ENCODE results near the gene NUP50. TPM values are rescaled to one million over a fixed set of nuclear protein-coding genes. Genes with fewer than 3 reads are reported as not detected.

NUP50 gene
- polyA plus RNA-seq, 1 donor (not counting 4 experiments of a cell fraction or from before 2014, with no cell fraction given), result 28.1 TPM

DNA sequence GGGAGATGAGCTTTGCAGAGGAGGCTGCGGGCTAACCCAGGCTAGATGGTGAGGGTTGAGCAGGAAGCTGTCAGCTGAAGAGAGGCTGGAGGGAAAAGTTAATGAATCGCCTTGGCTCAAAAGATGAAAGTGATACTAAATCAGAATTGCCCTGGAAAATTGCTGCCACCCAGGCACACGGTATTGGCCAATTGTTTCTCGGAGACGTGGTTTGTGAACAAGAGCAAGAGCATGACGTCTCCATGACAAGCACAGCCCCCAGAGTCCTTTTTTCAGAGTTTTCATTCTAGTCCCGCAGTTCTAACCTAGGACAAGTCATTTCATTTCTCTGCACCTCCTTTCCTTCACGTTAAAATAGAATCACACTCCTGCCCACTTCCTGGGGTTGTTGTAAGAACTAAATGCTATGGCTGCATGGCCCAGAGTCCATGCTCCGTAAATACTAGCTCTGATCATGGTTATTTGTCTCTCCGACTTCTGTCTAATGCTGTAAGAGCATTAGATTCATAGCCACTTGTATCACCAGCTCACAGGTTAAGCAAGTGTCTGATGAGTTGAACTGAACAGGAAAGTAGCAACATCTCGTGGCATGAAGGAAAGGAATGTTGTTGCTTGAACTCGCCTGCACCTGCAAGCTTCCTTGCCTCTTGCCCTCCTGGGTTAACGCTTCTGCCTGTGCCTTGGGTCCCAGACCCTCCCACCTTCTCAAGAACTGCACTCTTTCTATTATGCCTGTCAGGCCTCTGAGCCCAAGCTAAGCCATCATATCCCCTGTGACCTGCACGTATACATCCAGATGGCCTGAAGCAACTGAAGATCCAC lies 33.8 kb upstream of the NUP50 start:
- H2AFZ ChIP-seq (ENCODE audit: control insufficient read depth, low read length), result no peak overlapping the region
- TF ChIP-seq, protein P1, sequence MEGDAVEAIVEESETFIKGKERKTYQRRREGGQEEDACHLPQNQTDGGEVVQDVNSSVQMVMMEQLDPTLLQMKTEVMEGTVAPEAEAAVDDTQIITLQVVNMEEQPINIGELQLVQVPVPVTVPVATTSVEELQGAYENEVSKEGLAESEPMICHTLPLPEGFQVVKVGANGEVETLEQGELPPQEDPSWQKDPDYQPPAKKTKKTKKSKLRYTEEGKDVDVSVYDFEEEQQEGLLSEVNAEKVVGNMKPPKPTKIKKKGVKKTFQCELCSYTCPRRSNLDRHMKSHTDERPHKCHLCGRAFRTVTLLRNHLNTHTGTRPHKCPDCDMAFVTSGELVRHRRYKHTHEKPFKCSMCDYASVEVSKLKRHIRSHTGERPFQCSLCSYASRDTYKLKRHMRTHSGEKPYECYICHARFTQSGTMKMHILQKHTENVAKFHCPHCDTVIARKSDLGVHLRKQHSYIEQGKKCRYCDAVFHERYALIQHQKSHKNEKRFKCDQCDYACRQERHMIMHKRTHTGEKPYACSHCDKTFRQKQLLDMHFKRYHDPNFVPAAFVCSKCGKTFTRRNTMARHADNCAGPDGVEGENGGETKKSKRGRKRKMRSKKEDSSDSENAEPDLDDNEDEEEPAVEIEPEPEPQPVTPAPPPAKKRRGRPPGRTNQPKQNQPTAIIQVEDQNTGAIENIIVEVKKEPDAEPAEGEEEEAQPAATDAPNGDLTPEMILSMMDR (optimal IDR thresholded peaks at IDR 0.05 in 1 of 3, IDR thresholded peaks at IDR 0.05 in 1 of 3, conservative IDR thresholded peaks at IDR 0.05 in 1 of 3; ENCODE audit: extremely low read depth in 1 of 3, insufficient read depth in 2 of 3, low read length in 3 of 3), result no peak
- no peak for TF ChIP-seq EZH2 (IDR thresholded peaks at IDR 0.05; ENCODE audit: low read length)

DNA sequence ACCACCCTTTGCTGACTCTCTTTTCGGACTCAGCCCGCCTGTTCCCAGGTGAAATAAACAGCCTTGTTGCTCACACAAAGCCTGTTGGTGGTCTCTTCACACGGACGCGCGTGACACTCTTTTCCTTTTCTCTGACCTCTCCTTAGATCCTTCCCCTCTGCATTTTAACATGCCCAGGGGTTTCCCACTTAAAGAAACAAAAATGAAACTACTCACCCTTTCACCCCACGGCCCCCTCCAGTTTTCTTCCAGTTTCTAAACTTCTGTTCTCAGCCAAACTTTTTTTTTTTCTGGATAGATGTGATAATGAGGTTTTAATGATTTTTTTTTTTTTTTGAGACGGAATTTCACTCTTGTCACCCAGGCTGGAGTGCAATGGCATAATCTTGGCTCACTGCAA lies 32.8 kb upstream of the NUP50 start:
- Histone ChIP-seq H3K9me3 (ENCODE audit: control insufficient read depth, low read depth, low read length) (no peaks in the 10 kb centered on the region), H3K4me1 (ENCODE audit: control insufficient read depth, extremely low read depth, insufficient read depth, low read length) (peaks cover 8% of the 10 kb centered on the region), H2AFZ (ENCODE audit: control insufficient read depth, low read length) (no peak overlapping the region), H3K36me3 (ENCODE audit: control insufficient read depth in 2 of 2, extremely low read depth in 1 of 2, insufficient read depth in 2 of 2, low read length in 2 of 2) (peaks cover 14 to 16% of the 10 kb centered on the region in 2 experiments), H3K9me1 (ENCODE audit: control insufficient read depth, extremely low read depth, insufficient read depth, low read length) (no peaks in the 10 kb centered on the region), H3K4me3 (ENCODE audit: control insufficient read depth in 2 of 3, extremely low read depth in 1 of 3, insufficient read depth in 2 of 3, low read depth in 1 of 3, low read length in 3 of 3) (no peak overlapping the region), H4K20me1 (ENCODE audit: control insufficient read depth, extremely low read depth, insufficient read depth, low read length) (no peaks in the 10 kb centered on the region), H3K4me2 (ENCODE audit: control insufficient read depth, extremely low read depth, insufficient read depth, low read depth, low read length) (no peak overlapping the region), H3K27me3 (ENCODE audit: control insufficient read depth, extremely low read depth, insufficient read depth, low read length) (no peaks in the 10 kb centered on the region), H3K79me2 (ENCODE audit: control insufficient read depth, insufficient read depth, low read length) (no peaks in the 10 kb centered on the region), H3K9ac (ENCODE audit: control insufficient read depth, extremely low read depth, insufficient read depth, low read length) (no peak overlapping the region), H3K27ac (ENCODE audit: control insufficient read depth, insufficient read depth, low read length) (no peak overlapping the region)
- no peak for FAIRE-seq
- DNase-seq (ENCODE audit: low read depth, low spot score), result no peak
- no peak for TF ChIP-seq EZH2 (IDR thresholded peaks at IDR 0.05; ENCODE audit: low read length)
- TF ChIP-seq, protein P1 (optimal IDR thresholded peaks at IDR 0.05 in 1 of 3, IDR thresholded peaks at IDR 0.05 in 1 of 3, conservative IDR thresholded peaks at IDR 0.05 in 1 of 3; ENCODE audit: extremely low read depth in 1 of 3, insufficient read depth in 2 of 3, low read length in 3 of 3), result no peak
- dilution Hi-C loops (cut with MboI; ENCODE audit: extremely low pct_ligation_motif_present, low sequenced_read_pairs), result no loop called here

More for the DNA sequence above, 33.8 kb upstream of the NUP50 start:
- FAIRE-seq (peak; percentile 86), DNase-seq (ENCODE audit: low read depth, low spot score) (peak; percentile 13)
- Histone ChIP-seq H3K4me1 (ENCODE audit: control insufficient read depth, extremely low read depth, insufficient read depth, low read length) (peaks cover 8% of the 10 kb centered on the region), H3K9me3 (ENCODE audit: control insufficient read depth, low read depth, low read length) (no peaks in the 10 kb centered on the region), H3K27ac (ENCODE audit: control insufficient read depth, insufficient read depth, low read length) (no peak overlapping the region), H4K20me1 (ENCODE audit: control insufficient read depth, extremely low read depth, insufficient read depth, low read length) (no peaks in the 10 kb centered on the region), H3K9me1 (ENCODE audit: control insufficient read depth, extremely low read depth, insufficient read depth, low read length) (no peaks in the 10 kb centered on the region), H3K9ac (ENCODE audit: control insufficient read depth, extremely low read depth, insufficient read depth, low read length) (no peak overlapping the region), H3K4me2 (ENCODE audit: control insufficient read depth, extremely low read depth, insufficient read depth, low read depth, low read length) (no peak overlapping the region), H3K36me3 (ENCODE audit: control insufficient read depth in 2 of 2, extremely low read depth in 1 of 2, insufficient read depth in 2 of 2, low read length in 2 of 2) (peaks cover 11 to 14% of the 10 kb centered on the region in 2 experiments), H3K4me3 (ENCODE audit: control insufficient read depth in 2 of 3, extremely low read depth in 1 of 3, insufficient read depth in 2 of 3, low read depth in 1 of 3, low read length in 3 of 3) (no peak overlapping the region), H3K27me3 (ENCODE audit: control insufficient read depth, extremely low read depth, insufficient read depth, low read length) (peaks cover 6% of the 10 kb centered on the region), H3K79me2 (ENCODE audit: control insufficient read depth, insufficient read depth, low read length) (no peaks in the 10 kb centered on the region)
- dilution Hi-C loops (cut with MboI; ENCODE audit: extremely low pct_ligation_motif_present, low sequenced_read_pairs), result no loop called here
